Progenitor cell of endocrine pancreas (in vitro differentiated cells): ENCODE results near the gene TM9SF1. TPM values are rescaled to one million over a fixed set of nuclear protein-coding genes. Genes with fewer than 3 reads are reported as not detected.
"Not testable (repeated sequence)": the region's sequence is repeated elsewhere in the genome, so short reads cannot be mapped to it uniquely, and the experiment has no call there.

Source experiments
- DNase-seq: peaks from one replicate; pipeline ENCODE4 v3.0.0; 2021; ENCODE audit warnings: low spot score; ENCODE audit not compliant: unreplicated experiment
- H3K27ac Mint-ChIP-seq: 2 replicates; pipeline ENCODE4 v1.8.0; 2021; ENCODE audit warnings: mild to moderate bottlenecking, moderate library complexity, mixed read lengths
- H3K27me3 Mint-ChIP-seq: 2 replicates; pipeline ENCODE4 v1.8.0; 2021; ENCODE audit warnings: mixed read lengths
- H3K36me3 Mint-ChIP-seq: 2 replicates; pipeline ENCODE4 v1.8.0; 2022; ENCODE audit warnings: mixed read lengths; ENCODE audit not compliant: insufficient read depth
- H3K4me1 Mint-ChIP-seq: 2 replicates; pipeline ENCODE4 v1.8.0; 2021; ENCODE audit warnings: low read depth, mixed read lengths
- H3K4me3 Mint-ChIP-seq: 2 replicates; pipeline ENCODE4 v1.8.0; 2021; ENCODE audit warnings: low read depth, mild to moderate bottlenecking, moderate library complexity, mixed read lengths
- H3K9me3 Mint-ChIP-seq: 2 replicates; pipeline ENCODE4 v1.8.0; 2021; ENCODE audit warnings: low read depth, mixed read lengths
- CTCF ChIP-seq: fragments of 200-600 bp; sonication (generic); IDR thresholded peaks from one replicate; pipeline ENCODE4 v1.5.0; 2021; ENCODE audit warnings: antibody characterized with exemption, mild to moderate bottlenecking; ENCODE audit not compliant: unreplicated experiment
- total RNA-seq: library from RNA; stranded (reverse); gene quantifications from 2 replicates; pipeline ENCODE4 v1.2.1, GENCODE V29; 2021

Gene TM9SF1
- total RNA-seq, 1 donor from 2014 or later: 56.2 TPM

DNA sequence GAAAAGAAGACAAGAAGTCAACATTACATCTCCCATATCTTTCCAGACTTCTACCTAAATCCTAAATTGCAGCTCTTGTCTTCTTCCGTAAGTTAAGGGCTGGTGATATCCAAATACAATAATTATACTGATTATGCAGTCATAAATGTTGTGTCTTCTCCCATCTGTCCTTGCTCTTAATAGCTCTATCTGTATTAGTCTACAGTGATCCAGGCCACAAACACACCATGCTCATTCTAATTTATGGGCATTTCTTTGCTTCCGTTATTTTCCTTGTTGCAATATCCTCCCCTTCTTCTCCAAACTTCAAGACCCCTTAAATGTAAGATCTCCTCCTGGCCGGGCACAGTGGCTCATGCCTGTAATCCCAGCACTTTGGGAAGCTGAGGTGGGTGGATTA is 24.3 kb upstream of the TM9SF1 start:
- Mint-ChIP-seq H3K4me1 (peaks cover 9% of the 10 kb centered on the region), H3K4me3 (no peak overlapping the region), H3K27me3 (no peaks in the 10 kb centered on the region), H3K27ac (no peak overlapping the region), H3K9me3 (no peaks in the 10 kb centered on the region), H3K36me3 (no peaks in the 10 kb centered on the region)
- TF ChIP-seq CTCF: no peak
- DNase-seq: no peak

- Mint-ChIP-seq H3K27me3 (no peaks in the 10 kb centered on the region), H3K4me3 (no peak overlapping the region), H3K4me1 (peaks cover 13% of the 10 kb centered on the region), H3K27ac (no peak overlapping the region), H3K9me3 (no peaks in the 10 kb centered on the region), H3K36me3 (no peaks in the 10 kb centered on the region)
- no peak for TF ChIP-seq CTCF
- DNase-seq: no peak
Observed at GRCh38 chr14:24219080-24219479, 23.8 kb upstream of the TM9SF1 start.

DNA sequence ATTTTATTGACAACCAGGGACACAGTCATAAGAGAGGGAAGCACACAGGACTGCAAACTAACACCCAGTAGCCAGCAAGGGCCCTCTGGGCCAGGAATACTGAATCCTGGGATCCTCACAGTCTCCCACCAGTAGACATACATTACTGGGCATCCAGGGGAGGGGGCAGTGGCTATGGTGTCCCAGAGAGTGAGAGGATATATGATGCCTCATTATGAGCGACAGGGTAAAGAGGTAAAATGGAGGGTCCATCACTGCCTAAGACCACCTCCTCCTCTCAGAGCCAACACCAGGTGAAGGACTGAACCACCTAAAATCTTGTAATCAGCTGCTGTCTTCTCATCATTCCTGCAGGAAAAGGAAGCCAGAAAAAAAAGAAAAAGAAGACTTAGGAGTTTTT is 21.6 kb upstream of the TM9SF1 start:
- not testable (repeated sequence) for DNase-seq, H3K27me3 Mint-ChIP-seq, H3K9me3 Mint-ChIP-seq, H3K4me3 Mint-ChIP-seq, H3K36me3 Mint-ChIP-seq
- Mint-ChIP-seq H3K4me1 (peaks cover 22% of the 10 kb centered on the region), H3K27ac (peak overlapping the region; percentile 67)

GRCh38 chr14:24216345-24216699 is 21.1 kb upstream of the TM9SF1 start:
- Mint-ChIP-seq H3K27ac (peak overlapping the region; percentile 95), H3K36me3 (peaks cover 4% of the 10 kb centered on the region), H3K4me3 (peak overlapping the region; percentile 88), H3K4me1 (peaks cover 22% of the 10 kb centered on the region), H3K27me3 (no peaks in the 10 kb centered on the region), H3K9me3 (no peaks in the 10 kb centered on the region)
- no peak for TF ChIP-seq CTCF
- no peak for DNase-seq

- peak; percentile 64 for TF ChIP-seq CTCF
- no peaks in the 10 kb centered on the region for H3K27me3 Mint-ChIP-seq
- peak within 1 kb of the TSS; percentile 88 for H3K4me3 Mint-ChIP-seq
- peak within 1 kb of the TSS; percentile 95 for H3K27ac Mint-ChIP-seq
- no peaks in the 10 kb centered on the region for H3K9me3 Mint-ChIP-seq
- H3K36me3 Mint-ChIP-seq: peaks cover 4% of the 10 kb centered on the region
- peak; percentile 54 for DNase-seq
- peaks cover 22% of the 10 kb centered on the region for H3K4me1 Mint-ChIP-seq
Observed at GRCh38 chr14:24215495-24216344, 20.5 kb upstream of the TM9SF1 start, which contains the start of gene MDP1. MDP1 (minus strand) TSS chr14:24216066; CDS start chr14:24215955, 111 bp downstream.
